ENCODE data around the gene MNDA. TPM values are rescaled to one million over a fixed set of nuclear protein-coding genes. Genes with fewer than 3 reads are reported as not detected.
"Not testable (repeated sequence)": the region's sequence is repeated elsewhere in the genome, so short reads cannot be mapped to it uniquely, and the experiment has no call there.

The MNDA gene
- total RNA-seq, 1 donor from 2014 or later = 23.8 TPM

GRCh38 chr1:158836038-158836437, 4.9 kb downstream of the MNDA start:
- no peak for DNase-seq (ENCODE audit: low spot score)

GRCh38 chr1:158838660-158839059, 7.5 kb downstream of the MNDA start:
- DNase-seq (ENCODE audit: low spot score) = no peak

- no peak for DNase-seq (ENCODE audit: low spot score)
Observed at GRCh38 chr1:158839566-158839965, 8.4 kb downstream of the MNDA start.

- no peak for DNase-seq (ENCODE audit: low spot score)
Observed at GRCh38 chr1:158840236-158840635, 9.1 kb downstream of the MNDA start.

GRCh38 chr1:158864595-158864994, 33.4 kb downstream of the MNDA start:
- DNase-seq (ENCODE audit: low spot score) = no peak

GRCh38 chr1:158870438-158870837, 39.3 kb downstream of the MNDA start:
- DNase-seq (ENCODE audit: low spot score) = not testable (repeated sequence)

DNA sequence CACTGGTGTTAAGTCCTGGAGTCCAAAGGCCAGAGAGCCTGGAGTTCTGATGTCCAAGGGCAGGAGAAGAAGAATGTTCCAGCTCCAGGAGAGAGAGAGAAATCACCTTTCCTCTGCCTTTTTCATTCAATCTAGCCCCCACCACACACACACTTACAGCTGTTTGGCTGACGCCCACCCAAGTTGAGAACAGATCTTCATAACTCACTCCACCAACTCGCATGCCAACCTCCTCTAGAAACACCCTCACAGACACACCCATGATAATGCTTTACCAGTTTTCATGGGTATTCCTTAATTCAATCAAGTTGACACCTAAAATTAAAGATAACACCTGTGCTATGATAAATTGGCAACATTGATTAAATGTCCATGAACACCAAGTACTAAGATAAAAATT, 42.0 kb downstream of the MNDA start:
- no peak for DNase-seq (ENCODE audit: low spot score)

DNA sequence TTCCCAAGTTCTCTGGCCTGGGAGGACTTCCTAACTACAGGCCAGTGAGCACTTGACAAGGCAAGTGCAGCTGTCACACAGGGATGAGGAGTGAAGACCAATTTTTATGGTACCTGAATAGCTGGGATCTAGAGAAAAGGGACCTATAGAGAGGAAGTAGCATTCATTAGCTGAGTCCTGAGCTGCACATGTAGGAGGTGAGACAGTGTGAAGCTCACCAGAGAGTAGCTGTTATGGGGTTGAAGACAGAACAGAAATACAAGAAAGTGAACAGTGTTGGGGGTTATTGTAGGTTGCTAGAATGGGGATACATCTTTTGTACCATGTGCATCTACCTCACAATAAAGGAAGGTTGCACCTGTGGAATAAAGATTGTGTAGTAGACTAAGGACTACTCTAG, 62.5 kb downstream of the MNDA start:
- DNase-seq (ENCODE audit: low spot score) = no peak

GRCh38 chr1:158898722-158899121, 67.6 kb downstream of the MNDA start:
- DNase-seq (ENCODE audit: low spot score) = no peak

Other genes starting within 250 kb of the MNDA start
- not detected for gene OR10Z1, start 226.1 kb upstream of the MNDA start, total RNA-seq
- 0.55 TPM for gene SPTA1, start 144.6 kb upstream of the MNDA start, total RNA-seq
- not detected for gene OR6K2, start 130.7 kb upstream of the MNDA start, total RNA-seq
- gene OR6K3, start 110.6 kb upstream of the MNDA start, total RNA-seq = not detected
- gene OR6K6, start 76.6 kb upstream of the MNDA start, total RNA-seq = not detected
- not detected for gene OR6N1, start 59.2 kb upstream of the MNDA start, total RNA-seq
- gene OR6N2, start 50.1 kb upstream of the MNDA start, total RNA-seq = not detected
- gene PYHIN1, start 100.2 kb downstream of the MNDA start, total RNA-seq = 1.4 TPM
- 128 TPM for gene IFI16, start 178.6 kb downstream of the MNDA start, total RNA-seq
- gene AIM2, start 245.4 kb downstream of the MNDA start, total RNA-seq = 0.74 TPM

Measured in mesenteric fat pad (tissue), 1 donor.